GM12892 (cell line): Measurements from ENCODE around the gene MPRIP.

Source experiments
- POLR2A ChIP-seq: IDR thresholded peaks from 2 replicates; pipeline ENCODE4 v1.6.1; 2011; ENCODE audit warnings: low read depth, low read length, control low read depth
- POLR2AphosphoS5 ChIP-seq: IDR thresholded peaks from 2 replicates; pipeline ENCODE4 v1.6.1; 2011; ENCODE audit warnings: low read depth, low read length, control low read depth

GRCh38 chr17:17081304-17081940 lies 39.2 kb downstream of the MPRIP start:
- TF ChIP-seq POLR2A (no peak), POLR2AphosphoS5 (no peak)
